GM21619 (cell line): ENCODE results near the gene AKR1B15.
"Not testable (repeated sequence)": the region's sequence is repeated elsewhere in the genome, so short reads cannot be mapped to it uniquely, and the experiment has no call there.

Experiments
- ATAC-seq: cut with Tn5 transposase; IDR thresholded peaks from one replicate; pipeline ENCODE4 v1.9.1; 2021; ENCODE audit not compliant: unreplicated experiment

The AKR1B15 gene

DNA sequence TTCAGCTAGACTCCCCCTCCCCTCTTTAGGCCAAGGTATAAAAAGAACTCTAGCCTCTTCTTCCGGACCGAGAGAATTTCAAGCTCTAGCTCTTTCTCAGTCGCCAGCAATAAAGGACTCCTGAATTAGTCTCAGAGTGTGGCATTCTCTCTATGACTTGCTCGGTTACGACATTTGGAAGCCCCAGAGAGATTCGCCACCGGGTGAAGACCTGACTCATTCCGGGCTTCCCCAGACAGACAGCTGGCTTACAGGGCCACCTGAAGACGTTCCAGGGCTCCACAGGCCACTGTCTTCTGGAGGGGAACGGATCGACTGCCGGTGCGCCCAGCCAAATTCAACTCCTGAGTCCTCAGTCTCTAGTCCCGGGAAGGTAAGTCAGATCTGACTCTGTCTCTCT is at the start of gene AKR1B15:
Gene AKR1B15 (plus strand): TSS at position 234 of the 400 bp plus-strand sequence. CDS start 15,510 bp downstream, outside the sequence.
- ATAC-seq: peak; percentile 98

DNA sequence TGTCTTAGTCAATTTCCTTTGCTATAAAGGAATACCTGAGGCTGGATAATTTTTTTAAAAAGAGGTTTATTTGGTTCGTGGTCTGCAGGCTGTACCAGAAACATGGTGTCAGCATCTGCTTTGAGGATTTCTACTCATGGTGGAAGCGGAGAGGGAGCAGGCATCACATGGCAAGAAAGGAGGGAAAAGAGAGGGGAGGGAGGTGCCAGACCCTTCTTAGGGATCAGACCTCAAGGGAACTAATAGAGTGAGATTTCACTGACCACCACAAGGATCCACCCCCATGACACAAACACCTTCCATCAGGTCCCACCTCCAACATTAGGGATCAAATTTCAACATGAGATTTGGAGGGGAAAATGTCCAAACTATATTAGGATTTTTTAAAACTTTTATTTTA is 48.5 kb upstream of the AKR1B15 start:
- ATAC-seq: no peak

- ATAC-seq: no peak
Observed at GRCh38 chr7:134500982-134501381, 47.9 kb upstream of the AKR1B15 start.

- ATAC-seq: no peak
Observed at GRCh38 chr7:134502463-134503371, 46.2 kb upstream of the AKR1B15 start.

DNA sequence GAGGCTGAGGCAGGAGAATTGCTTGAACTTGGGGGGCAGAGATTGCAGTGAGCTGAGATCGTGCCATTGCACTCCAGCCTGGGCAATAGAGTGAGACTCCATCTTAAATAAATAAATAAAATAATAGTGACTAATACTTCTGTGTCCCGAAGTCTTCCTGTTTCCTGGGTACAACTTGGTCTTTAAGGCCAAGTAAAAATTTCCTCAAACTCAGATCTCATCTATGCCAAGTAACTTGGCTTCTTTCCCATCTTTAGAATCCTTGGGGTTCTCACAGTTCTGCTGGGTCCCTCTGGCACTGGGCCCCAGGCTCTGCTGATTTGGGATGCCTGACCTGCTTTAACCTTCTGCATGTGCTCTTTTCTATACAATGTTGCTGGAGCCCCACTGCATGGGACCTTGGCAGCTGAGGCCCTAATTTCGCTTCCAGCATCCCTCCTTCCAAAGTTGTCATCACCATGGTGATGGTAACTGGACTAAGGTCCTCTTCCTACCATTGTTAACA is 44.2 kb upstream of the AKR1B15 start:
- ATAC-seq: no peak

GRCh38 chr7:134505856-134506255 is 43.1 kb upstream of the AKR1B15 start:
- no peak for ATAC-seq

DNA sequence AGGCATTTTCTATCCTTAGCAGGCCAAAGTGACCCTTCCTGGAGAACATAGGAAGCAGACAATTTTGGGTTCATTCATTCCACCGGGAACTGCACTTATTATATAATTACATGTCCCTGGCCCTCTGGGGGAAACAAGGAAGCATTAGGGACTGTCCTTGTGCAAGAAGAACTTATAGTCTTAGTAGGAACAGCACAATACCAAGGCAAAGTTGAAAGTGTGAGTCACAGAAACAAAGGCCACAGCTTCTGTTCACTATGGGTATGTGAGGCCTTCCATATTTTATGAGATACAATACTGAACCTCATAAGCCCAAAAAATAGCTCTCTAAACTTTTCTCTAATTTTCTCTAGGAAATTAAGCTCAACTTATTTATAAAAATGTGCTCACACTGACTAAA is 39.9 kb upstream of the AKR1B15 start:
- no peak for ATAC-seq

GRCh38 chr7:134510646-134511045 is 38.3 kb upstream of the AKR1B15 start:
- no peak for ATAC-seq

DNA sequence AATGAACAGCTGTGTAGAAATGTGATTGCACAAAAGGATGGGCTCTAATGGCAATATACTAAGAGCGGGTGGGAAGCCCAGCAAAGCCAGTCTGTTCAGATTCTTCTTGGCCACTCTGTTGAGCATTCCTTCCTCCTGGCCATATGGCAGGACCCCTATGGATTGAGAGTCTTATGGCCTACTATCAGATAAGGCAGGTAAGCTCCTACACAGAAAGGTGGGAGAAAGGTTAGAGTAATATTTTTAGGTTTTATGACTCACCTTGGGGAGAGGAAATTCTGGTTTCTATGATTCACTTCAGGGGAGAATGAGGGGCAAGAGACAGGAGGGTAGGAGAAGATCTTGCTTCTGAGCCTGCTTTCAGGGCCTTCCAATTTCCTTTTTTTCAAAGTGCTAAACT is 36.6 kb upstream of the AKR1B15 start:
- no peak for ATAC-seq

- ATAC-seq: peak; percentile 45
Observed at GRCh38 chr7:134513169-134513752, 35.6 kb upstream of the AKR1B15 start.

DNA sequence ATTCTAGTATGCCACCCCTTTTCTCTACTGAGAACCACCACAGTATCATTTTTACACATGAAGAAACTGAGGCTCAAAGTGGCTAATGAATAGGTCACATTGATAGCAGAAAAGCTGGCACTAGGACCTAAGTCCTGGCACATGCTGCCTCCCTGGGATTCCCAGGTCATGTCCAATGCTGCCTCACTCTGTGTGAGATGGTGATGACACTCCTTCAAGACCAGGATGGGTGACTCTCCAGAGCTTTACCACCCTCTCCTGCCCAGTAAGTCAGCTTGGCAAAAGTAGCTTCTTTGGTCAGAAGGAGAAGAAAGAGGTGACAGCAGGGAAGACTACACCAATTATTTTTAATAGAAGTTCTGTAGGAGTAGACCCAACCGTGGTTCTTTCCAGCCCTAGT is 34.8 kb upstream of the AKR1B15 start:
- no peak for ATAC-seq

DNA sequence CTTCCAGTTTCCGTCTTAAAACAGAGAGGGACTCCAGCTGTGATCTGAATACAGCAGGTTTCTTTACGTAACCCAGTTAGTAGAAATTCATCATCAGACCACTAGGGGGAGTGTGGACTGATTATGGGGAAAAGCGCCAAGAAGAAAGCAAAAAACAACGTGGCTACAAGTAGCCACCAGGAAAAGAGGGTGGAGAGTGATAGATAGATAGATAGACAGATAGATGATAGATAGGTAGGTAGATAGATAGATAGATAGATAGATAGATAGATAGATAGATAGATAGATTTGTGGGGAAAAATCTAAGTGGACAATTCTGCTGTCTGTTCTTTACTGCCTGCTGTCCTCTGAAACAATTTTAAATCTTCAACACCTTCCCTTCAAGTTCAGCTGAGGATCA is 34.2 kb upstream of the AKR1B15 start:
- ATAC-seq: no peak

GRCh38 chr7:134515569-134516468 is 33.1 kb upstream of the AKR1B15 start:
- ATAC-seq: no peak

DNA sequence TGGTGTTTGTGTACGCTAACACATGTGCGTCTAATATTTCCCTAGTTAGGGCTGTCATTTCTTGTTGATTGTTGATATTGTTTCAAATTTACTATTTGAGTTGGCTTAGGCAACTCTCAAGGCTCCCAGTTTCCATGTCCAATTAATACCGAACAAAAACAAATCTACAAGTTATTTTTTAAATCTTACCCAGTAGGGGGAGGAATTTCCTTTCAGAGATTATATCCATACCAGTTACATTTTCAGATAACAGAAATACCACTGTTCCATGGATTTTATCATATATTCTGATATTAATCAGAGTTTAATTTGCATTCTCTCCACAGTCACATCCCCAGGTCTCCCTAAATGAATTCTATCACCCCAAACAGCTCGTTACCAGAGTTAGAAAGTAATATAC is 28.8 kb upstream of the AKR1B15 start:
- no peak for ATAC-seq

- ATAC-seq: no peak
Observed at GRCh38 chr7:134522601-134523000, 26.3 kb upstream of the AKR1B15 start.

- not testable (repeated sequence) for ATAC-seq
Observed at GRCh38 chr7:134525449-134525848, 23.5 kb upstream of the AKR1B15 start.

DNA sequence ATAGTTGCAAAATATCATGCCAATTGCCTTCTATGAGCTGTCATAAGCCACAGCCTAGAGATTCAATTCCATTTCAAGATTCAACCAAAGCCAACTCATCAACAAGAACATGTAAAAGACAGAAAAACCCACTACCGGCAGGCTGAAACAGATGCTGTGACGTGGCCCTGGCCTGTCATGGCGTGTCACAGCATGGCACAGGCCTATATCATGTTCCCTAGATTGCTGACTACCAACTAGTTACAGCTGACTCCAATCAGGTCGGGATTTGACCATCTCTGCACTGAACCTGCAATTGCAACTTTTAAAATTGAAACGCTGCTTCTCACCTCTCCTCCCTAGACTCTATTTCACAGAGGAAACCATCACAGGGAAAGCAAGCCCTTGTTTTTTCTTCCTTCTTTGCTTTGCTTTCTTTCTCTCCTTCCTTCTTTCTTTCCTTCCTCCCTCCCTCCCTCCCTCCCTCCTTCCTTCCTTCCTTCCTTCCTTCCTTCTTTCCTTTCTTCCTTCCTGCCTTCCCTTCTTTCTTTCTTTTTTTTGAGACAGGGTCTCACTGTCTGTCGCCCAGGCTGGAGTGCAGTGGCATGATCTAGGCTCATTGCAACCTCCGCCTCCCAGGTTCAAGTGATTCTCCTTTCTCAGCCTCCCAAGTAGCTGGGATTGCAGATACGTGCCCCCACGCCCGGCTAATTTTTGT is 22.2 kb upstream of the AKR1B15 start:
- not testable (repeated sequence) for ATAC-seq

DNA sequence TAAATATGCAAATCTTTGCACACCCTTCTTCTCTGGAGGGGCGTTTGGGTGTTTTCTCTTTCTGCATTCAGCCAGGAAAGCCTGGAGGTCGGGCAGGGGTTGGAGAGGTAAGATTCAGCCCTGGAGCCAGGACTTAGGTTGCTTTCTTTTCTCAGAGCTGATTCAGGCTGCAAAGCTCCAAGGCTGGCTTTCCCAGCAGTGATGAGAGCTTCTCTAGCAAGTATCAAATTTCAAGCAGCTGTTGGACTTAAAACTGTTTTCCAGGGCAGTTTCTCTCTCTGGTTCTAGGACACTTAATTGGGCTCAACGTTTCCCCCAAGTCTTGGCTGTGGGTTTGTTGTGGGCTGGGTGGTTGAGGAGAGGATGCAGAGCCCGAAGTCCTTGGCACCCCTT is 20.9 kb upstream of the AKR1B15 start:
- ATAC-seq: no peak

GRCh38 chr7:134528749-134529148 is 20.2 kb upstream of the AKR1B15 start:
- ATAC-seq: no peak

DNA sequence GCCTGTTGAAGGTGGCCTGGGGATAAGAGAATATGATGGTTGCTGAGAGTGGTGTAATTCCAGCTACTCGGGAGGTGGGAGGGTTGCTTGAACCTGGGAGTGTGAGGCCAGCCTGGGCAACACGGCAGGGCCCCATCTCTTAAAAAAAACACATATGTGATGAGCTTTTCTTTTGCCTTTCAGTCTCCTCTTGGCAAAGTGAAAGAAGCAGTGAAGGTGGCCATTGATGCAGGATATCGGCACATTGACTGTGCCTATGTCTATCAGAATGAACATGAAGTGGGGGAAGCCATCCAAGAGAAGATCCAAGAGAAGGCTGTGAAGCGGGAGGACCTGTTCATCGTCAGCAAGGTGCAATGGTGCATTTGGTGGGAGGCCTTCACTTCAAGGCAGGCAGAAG is 18.4 kb upstream of the AKR1B15 start:
- ATAC-seq: no peak
